ENCODE results near the gene C1R.

- TF ChIP-seq, protein P1, sequence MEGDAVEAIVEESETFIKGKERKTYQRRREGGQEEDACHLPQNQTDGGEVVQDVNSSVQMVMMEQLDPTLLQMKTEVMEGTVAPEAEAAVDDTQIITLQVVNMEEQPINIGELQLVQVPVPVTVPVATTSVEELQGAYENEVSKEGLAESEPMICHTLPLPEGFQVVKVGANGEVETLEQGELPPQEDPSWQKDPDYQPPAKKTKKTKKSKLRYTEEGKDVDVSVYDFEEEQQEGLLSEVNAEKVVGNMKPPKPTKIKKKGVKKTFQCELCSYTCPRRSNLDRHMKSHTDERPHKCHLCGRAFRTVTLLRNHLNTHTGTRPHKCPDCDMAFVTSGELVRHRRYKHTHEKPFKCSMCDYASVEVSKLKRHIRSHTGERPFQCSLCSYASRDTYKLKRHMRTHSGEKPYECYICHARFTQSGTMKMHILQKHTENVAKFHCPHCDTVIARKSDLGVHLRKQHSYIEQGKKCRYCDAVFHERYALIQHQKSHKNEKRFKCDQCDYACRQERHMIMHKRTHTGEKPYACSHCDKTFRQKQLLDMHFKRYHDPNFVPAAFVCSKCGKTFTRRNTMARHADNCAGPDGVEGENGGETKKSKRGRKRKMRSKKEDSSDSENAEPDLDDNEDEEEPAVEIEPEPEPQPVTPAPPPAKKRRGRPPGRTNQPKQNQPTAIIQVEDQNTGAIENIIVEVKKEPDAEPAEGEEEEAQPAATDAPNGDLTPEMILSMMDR (conservative IDR thresholded peaks at IDR 0.05; ENCODE audit: low read depth, low read length) = no peak
- TF ChIP-seq EZH2 (IDR thresholded peaks at IDR 0.05; ENCODE audit: low read length, unreplicated experiment) = no peak
These were observed 7.2 kb upstream of the C1R start for GRCh38 chr12:7099290-7099996.
